GM12864 (cell line): Measurements from ENCODE around the gene SUGP1.

Source experiments
- DNase-seq: peaks from one replicate; pipeline ENCODE4 v3.0.0-alpha.2; 2011; ENCODE audit warnings: low read depth
- H3K4me3 ChIP-seq: 2 replicates; pipeline ENCODE4 v1.5.1; 2011; ENCODE audit warnings: mild to moderate bottlenecking, low read depth, low read length, control low read depth
- TF ChIP-seq, protein P1 (sequence below): IDR thresholded peaks from 2 replicates; pipeline ENCODE4 v1.5.1; 2011; ENCODE audit warnings: low read depth, mild to moderate bottlenecking, moderate library complexity, low read length, control low read depth, inconsistent platforms; ENCODE audit errors: missing control alignments

The SUGP1 gene

GRCh38 chr19:19268453-19269385 is 51.6 kb downstream of the SUGP1 start:
- no peak for DNase-seq
- TF ChIP-seq, protein P1, sequence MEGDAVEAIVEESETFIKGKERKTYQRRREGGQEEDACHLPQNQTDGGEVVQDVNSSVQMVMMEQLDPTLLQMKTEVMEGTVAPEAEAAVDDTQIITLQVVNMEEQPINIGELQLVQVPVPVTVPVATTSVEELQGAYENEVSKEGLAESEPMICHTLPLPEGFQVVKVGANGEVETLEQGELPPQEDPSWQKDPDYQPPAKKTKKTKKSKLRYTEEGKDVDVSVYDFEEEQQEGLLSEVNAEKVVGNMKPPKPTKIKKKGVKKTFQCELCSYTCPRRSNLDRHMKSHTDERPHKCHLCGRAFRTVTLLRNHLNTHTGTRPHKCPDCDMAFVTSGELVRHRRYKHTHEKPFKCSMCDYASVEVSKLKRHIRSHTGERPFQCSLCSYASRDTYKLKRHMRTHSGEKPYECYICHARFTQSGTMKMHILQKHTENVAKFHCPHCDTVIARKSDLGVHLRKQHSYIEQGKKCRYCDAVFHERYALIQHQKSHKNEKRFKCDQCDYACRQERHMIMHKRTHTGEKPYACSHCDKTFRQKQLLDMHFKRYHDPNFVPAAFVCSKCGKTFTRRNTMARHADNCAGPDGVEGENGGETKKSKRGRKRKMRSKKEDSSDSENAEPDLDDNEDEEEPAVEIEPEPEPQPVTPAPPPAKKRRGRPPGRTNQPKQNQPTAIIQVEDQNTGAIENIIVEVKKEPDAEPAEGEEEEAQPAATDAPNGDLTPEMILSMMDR, result no peak
- no peak overlapping the region for H3K4me3 ChIP-seq

DNA sequence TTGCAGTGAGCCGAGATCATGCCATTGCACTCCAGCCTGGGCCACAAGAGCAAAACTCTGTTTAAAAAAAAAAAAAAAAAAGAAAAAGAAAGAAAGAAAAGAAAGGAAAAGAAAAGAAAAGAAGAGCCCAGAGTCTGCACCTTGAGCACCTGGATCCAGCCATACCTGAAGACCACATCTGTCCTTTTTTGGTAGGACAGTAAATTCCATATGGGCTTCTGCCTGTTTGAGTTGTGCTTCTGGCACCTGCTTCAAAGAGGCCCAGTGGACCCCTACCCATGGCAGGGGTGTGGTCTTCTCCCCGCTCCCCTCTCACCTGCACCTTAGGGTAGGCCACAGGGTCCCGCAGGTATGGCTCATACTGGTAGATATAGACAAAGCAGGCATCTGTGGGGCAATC is 53.0 kb downstream of the SUGP1 start:
- TF ChIP-seq, protein P1, result no peak
- no peak overlapping the region for H3K4me3 ChIP-seq
- no peak for DNase-seq

- TF ChIP-seq, protein P1, result no peak
- no peak overlapping the region for H3K4me3 ChIP-seq
- no peak for DNase-seq
Measured at GRCh38 chr19:19263886-19264487, 56.3 kb downstream of the SUGP1 start.

DNA sequence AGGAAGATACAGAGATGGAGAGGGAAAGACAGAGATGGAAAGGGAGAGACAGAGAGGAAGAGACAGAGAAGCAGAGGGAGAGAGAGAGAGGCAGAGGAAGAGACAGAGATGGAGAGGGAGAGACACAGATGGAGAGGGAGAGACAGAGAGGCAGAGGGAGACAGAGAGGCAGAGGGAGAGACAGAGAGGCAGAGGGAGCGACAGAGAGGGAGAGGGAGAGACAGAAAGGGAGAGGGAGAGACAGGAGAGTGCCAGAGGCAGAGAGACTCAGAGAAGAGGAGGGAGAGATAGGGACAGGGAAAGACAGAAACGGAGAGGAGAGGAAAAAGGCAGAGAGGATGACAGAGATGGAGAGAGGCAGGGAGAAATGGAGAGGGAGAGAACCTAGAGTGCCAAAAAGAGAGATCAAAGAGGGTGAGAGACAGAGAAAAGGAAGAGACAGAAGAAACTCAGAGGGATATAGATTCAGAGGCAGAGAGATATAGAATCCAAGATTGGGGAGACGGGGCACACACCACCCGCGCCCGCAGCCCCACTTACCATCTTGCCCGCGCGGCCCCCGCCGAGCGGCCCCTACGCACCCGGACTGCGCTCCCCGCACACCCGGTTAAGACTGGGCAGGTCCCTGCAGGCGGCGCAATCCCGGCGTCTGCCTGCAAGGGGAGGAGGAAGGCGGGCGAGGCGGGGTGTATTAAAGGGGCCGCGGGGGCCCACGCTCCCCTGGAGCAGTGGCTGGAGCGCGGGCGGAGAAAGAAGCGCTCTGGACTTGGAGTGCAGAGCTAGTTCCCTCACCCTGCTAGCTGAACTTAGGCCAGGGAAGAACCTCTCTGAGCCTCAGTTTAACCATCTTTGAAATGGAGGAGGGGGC is 57.9 kb downstream of the SUGP1 start:
- no peak for DNase-seq
- TF ChIP-seq, protein P1, result no peak
- no peak overlapping the region for H3K4me3 ChIP-seq

- DNase-seq, result no peak
- H3K4me3 ChIP-seq, result no peak overlapping the region
- TF ChIP-seq, protein P1, result no peak
Measured at GRCh38 chr19:19261350-19262189, 58.7 kb downstream of the SUGP1 start.
